Retinal pigment epithelial cell (primary cell): ENCODE measurements around the gene MED1.

Experiments
- DNase-seq: peaks from one replicate; pipeline ENCODE4 v3.0.0-alpha.2; 2010; ENCODE audit warnings: low read depth
- H3K4me3 ChIP-seq: 2 replicates; pipeline ENCODE4 v1.5.1; 2011; ENCODE audit warnings: mild to moderate bottlenecking, low read length, control low read depth, moderate library complexity
- CTCF ChIP-seq: conservative IDR thresholded peaks from 2 replicates; pipeline ENCODE4 v1.5.1; 2011; ENCODE audit warnings: low read depth, low read length, control low read depth, inconsistent platforms

MED1 gene

GRCh38 chr17:39357488-39357887, 93.6 kb downstream of the MED1 start:
- TF ChIP-seq CTCF = no peak
- DNase-seq = no peak

More at GRCh38 chr17:39357488-39357887, 93.6 kb downstream of the MED1 start:
- no peak overlapping the region for H3K4me3 ChIP-seq
